ENCODE data around the gene C17orf75. TPM values are rescaled to one million over a fixed set of nuclear protein-coding genes. Genes with fewer than 3 reads are reported as not detected.
"Not testable (repeated sequence)": the region's sequence is repeated elsewhere in the genome, so short reads cannot be mapped to it uniquely, and the experiment has no call there.

C17orf75 gene, protein sequence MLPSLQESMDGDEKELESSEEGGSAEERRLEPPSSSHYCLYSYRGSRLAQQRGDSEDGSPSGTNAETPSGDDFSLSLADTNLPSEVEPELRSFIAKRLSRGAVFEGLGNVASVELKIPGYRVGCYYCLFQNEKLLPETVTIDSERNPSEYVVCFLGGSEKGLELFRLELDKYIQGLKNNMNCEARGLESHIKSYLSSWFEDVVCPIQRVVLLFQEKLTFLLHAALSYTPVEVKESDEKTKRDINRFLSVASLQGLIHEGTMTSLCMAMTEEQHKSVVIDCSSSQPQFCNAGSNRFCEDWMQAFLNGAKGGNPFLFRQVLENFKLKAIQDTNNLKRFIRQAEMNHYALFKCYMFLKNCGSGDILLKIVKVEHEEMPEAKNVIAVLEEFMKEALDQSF
- polyA plus RNA-seq (ENCODE audit: insufficient read length in 3 of 3): 10 to 100 TPM; 40.4 to 43.5 (median 42.9) TPM

DNA sequence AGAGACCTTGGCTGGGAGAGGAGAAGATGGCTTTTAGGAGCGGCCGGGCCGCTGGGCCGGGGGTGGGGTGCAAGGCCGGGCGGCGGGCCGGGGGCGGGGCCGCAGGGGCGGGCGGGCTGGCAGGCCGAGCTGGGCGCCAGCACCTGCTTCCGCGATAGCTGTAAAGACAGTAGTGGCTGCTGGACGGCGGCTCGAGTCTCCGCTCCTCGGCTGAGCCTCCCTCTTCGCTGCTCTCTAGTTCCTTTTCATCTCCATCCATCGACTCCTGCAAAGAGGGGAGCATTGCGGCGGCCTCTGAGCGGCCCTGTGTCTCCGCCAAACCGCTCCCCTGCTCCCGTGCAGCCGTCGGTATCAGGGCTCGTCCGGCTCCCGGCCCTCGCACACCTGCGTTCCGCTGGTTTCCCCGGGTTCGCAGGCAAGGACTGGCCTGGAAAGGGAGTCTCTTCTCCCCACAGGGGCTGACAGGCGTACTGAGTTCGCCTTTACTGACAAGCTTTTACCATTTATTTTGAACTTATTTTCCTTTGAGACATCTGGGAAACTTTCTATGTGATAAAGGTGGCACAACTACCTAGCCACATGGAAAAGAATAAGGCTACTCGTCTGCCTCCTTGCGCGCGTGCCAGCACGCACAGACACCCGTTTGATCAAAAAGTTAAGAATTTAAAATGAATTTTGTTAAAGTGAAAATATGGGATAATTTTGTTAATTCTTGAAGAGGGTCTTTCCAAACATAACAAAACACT, at the start of gene C17orf75:
TSS of gene C17orf75 (minus strand) at position 317 of the 746 bp plus-strand sequence. CDS start at position 283, 34 bp downstream.
- no peak for DNase-seq (ENCODE audit: low read depth in 3 of 3, low spot score in 2 of 3)

DNA sequence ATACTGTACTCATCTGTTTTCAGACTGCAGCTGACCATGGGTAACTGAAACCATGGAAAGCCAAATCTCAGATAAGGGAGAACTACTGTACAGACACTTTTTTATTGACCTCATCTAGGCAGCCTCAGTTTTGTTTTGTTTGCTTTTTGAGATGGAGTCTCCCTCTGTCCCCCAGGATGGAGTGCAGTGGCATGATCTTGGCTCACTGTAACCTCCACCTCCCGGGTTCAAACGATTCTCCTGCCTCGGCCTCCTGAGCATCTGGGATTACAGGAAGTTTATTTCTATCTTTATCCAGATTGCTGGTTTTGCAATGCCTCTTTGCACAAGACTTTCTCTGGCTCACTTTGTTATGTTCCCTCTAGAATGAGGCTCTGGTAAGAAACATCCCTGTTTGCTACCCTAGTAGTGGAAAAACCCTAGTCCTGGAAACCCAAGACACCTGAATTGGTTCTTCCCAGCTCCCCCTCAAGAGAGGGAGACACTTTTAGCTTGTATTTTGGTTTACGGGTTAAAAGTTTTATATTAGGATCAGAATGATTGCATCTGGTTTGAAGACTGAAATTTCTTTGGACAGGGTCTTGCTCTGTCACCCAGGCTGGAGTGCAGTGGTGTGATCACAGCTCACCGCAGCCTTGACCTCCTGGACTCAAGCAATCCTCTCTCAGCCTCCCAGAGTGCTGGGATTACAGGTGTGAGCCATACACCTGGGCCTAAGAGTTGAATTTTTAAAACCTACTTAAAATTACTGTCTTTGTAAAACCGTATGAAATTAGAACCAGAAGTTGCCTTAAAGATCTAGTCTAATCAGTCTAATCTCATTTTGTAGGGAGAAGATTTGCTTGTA, 46.9 kb upstream of the C17orf75 start:
- DNase-seq (ENCODE audit: low read depth in 3 of 3, low spot score in 2 of 3): no peak

- not testable (repeated sequence) for DNase-seq (ENCODE audit: low read depth in 3 of 3, low spot score in 2 of 3)
Observed at GRCh38 chr17:32388128-32388527, 46.2 kb upstream of the C17orf75 start.

DNA sequence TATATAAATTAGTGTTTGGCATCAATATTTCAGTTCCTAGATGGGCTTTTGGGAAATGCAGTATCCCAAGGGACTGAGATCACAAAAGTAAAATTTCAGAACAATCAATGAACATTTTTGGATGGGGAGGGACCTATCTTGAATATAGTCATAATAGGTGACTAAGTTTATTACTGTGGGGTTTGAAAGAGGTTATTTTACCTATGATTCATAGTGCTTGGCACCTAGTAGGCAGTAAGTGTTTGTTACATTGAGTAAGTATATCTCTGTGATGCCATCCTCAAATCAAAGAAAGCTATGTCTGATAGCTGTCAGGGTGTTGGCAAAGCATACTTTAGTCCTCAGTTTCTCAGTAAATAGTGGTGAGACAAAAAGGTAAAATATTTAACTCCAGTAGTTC, 44.9 kb upstream of the C17orf75 start:
- DNase-seq (ENCODE audit: low read depth in 3 of 3, low spot score in 2 of 3): no peak

- DNase-seq (ENCODE audit: low read depth in 3 of 3, low spot score in 2 of 3): no peak
Observed at GRCh38 chr17:32385971-32386370, 44.0 kb upstream of the C17orf75 start.

DNA sequence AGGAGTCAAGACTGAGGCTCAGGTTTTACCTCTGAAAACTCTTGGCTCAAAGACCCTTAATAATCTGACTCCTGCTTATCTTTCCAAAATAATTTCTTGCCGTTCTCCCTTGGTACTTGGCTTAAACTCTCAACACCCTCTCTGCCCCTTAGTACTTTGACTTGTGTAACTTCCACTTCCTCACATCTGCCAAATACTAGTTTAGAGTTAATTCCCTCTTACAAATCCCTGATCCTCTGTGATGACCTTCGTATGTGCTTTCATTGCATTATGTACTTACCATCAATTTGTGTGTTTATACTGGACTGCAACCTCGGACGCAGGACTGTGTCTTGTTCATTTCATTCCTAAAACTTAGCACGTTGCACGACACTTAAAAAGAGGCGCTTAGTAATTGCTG, 43.1 kb upstream of the C17orf75 start:
- DNase-seq (ENCODE audit: low read depth in 3 of 3, low spot score in 2 of 3): no peak

DNA sequence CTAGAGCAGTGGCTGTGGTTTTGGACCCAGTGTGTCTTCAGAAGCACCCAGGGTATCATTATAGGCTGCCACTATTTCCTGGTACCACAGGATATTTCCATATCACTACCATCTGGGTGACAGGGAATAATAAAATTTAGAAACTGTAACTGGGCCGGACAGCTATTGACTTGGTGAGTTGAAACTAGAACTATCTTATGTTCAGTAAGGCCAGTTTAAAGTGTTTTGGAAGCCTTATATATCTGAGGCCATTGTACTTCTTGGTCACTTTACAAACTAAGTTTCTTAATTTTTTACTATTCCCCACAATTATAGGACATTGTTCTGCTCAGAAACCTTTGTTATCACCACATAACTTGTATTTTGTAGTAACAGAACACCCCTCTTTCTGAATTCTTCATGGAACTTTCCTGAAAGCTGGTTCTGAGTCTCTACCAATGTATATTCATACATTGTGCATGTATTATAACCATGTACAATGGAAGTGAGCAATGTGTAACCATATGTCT, 42.0 kb upstream of the C17orf75 start:
- DNase-seq (ENCODE audit: low read depth in 3 of 3, low spot score in 2 of 3): no peak

DNA sequence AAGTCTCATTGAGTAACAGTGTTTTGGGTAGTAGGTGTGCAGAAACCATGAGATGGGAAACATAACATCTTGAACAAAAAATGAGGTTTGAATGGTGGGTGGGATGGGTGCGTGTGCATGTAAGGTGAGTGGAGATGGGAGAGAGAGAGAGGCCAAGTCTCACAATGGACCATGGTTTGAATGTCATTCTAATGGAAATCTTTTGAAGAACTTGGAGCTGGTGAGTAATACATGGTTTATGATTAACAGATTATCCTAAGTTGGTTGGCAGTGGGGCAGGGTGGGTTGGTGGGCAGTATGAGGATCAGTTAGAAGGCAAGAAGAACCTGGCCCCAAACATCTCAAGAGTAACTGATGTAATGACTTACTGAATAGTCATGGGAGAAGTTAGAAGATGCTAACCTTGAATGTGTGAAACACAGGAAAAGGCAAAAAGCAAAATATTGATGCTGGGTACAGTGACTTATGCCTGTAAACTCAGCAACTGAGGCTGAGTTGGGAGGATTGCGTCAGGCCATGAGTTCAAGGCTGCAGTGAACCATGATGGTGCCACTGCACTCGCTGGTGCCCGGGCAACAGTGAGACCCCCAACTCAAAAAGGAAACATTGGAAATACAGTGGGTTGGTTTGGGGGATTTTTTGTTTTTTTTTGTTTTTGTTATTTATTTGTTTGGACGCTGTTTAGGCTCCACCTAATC, 40.7 kb upstream of the C17orf75 start:
- DNase-seq (ENCODE audit: low read depth in 3 of 3, low spot score in 2 of 3): no peak

GRCh38 chr17:32370426-32370825, 28.5 kb upstream of the C17orf75 start:
- no peak for DNase-seq (ENCODE audit: low read depth in 3 of 3, low spot score in 2 of 3)

- DNase-seq (ENCODE audit: low read depth in 3 of 3, low spot score in 2 of 3): no peak
Observed at GRCh38 chr17:32361270-32361669, 19.3 kb upstream of the C17orf75 start.

DNA sequence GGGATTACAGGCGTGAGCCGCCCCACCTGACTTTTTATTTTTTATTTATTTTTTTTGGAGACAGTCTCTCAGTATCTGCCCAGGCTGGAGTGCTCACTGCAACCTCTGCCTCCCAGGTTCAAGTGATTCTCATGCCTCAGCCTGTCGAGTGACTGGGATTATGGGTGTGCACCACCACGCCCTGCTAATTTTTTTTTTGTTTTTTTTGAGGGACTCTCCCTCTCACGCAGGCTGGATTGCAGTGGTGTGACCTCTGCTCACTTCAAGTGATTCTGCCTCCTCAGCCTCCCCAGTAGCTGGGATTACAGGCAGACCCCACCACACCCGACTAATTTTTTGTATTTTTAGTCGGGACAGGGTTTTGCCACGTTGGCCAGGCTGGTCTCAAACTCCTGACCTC, 15.6 kb upstream of the C17orf75 start:
- DNase-seq (ENCODE audit: low read depth in 3 of 3, low spot score in 2 of 3): no peak

DNA sequence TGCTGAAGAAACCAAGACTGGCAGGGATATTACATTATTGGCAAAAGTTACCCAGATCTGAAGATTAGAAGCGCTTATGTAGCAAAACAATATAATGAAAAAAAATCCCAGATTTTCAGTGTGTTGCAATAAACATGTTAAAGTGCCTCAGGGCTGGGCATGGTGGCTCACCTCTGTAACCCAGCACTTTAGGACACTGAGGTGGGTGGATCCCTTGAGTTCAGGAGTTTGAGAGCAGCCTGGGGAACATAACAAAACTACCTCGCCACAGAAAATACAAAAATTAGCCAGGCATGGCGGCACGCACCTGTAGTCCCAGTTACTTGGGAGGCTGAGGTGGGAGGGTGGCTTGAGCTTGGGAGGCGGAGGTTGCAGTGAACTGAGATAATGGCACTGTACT, 14.8 kb upstream of the C17orf75 start:
- no peak for DNase-seq (ENCODE audit: low read depth in 3 of 3, low spot score in 2 of 3)

- no peak for DNase-seq (ENCODE audit: low read depth in 3 of 3, low spot score in 2 of 3)
Observed at GRCh38 chr17:32356378-32356743, 14.4 kb upstream of the C17orf75 start.

- DNase-seq (ENCODE audit: low read depth in 3 of 3, low spot score in 2 of 3): no peak
Observed at GRCh38 chr17:32355649-32356377, 13.8 kb upstream of the C17orf75 start.

GRCh38 chr17:32352734-32353133, 10.8 kb upstream of the C17orf75 start:
- DNase-seq (ENCODE audit: low read depth in 3 of 3, low spot score in 2 of 3): not testable (repeated sequence)

- DNase-seq (ENCODE audit: low read depth in 3 of 3, low spot score in 2 of 3): peak in 1 of 3 donors; percentile 54
Observed at GRCh38 chr17:32350666-32351418, 8.9 kb upstream of the C17orf75 start.

GRCh38 chr17:32349854-32350665, 8.1 kb upstream of the C17orf75 start, which contains the start of gene ZNF207:
TSS of gene ZNF207 (plus strand) at chr17:32350157. CDS start at chr17:32350286, 129 bp downstream.
- DNase-seq (ENCODE audit: low read depth in 3 of 3, low spot score in 2 of 3): peak; percentile 94 to 97 (median 95)

DNA sequence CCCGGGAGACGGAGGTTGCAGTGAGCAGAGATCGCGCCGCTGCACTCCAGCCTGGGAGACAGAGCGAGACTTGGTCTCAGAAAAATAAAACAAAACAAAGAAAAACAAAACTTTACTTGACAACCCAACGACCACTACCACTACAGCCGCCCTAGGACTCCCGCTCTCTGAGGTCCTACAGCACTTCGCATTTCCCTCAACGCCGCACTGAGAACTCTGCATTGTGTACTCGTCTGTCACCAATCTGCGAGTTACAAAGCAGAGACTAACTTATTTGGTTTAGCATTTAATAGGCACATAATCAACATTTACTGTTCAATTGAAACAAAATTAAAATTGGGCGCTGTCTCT, 7.5 kb upstream of the C17orf75 start:
- DNase-seq (ENCODE audit: low read depth in 3 of 3, low spot score in 2 of 3): no peak
